H9 (cell line): ENCODE data around the gene NOL9. TPM values are rescaled to one million over a fixed set of nuclear protein-coding genes. Genes with fewer than 3 reads are reported as not detected.

ENCODE experiments used
- DNase-seq: peaks from one replicate; pipeline ENCODE4 v3.0.0-alpha.2; 2017
- H2AFZ ChIP-seq: one replicate; pipeline ENCODE4 v1.6.1; 2013; ENCODE audit warnings: mild to moderate bottlenecking, low read length, control low read depth, moderate library complexity
- H2AK5ac ChIP-seq: 2 replicates; pipeline ENCODE4 v1.6.1; 2013; ENCODE audit warnings: low read length, control low read depth, mixed read lengths; ENCODE audit not compliant: insufficient read length
- H2BK120ac ChIP-seq: one replicate; pipeline ENCODE4 v1.6.1; 2013; ENCODE audit warnings: low read depth, mild to moderate bottlenecking, low read length, control low read depth, inconsistent platforms; ENCODE audit not compliant: poor library complexity, severe bottlenecking
- H2BK12ac ChIP-seq: 2 replicates; pipeline ENCODE4 v1.6.1; 2013; ENCODE audit warnings: low read length, control low read depth, mixed read lengths, low read depth; ENCODE audit not compliant: insufficient read length
- H2BK15ac ChIP-seq: 2 replicates; pipeline ENCODE4 v1.6.1; 2013; ENCODE audit warnings: low read depth, low read length, control low read depth
- H2BK20ac ChIP-seq: one replicate; pipeline ENCODE4 v1.6.1; 2013; ENCODE audit warnings: low read depth, mild to moderate bottlenecking, low read length, control low read depth, inconsistent platforms; ENCODE audit not compliant: poor library complexity, severe bottlenecking
- H2BK5ac ChIP-seq: 2 replicates; pipeline ENCODE4 v1.6.1; 2013; ENCODE audit warnings: low read length, control low read depth, mixed read lengths; ENCODE audit not compliant: insufficient read length
- H3K14ac ChIP-seq: 2 replicates; pipeline ENCODE4 v1.6.1; 2013; ENCODE audit warnings: low read length, control low read depth; ENCODE audit not compliant: insufficient read depth
- H3K18ac ChIP-seq: 2 replicates; pipeline ENCODE4 v1.6.1; 2013; ENCODE audit warnings: low read depth, mild to moderate bottlenecking, mixed read lengths, low read length, control low read depth; ENCODE audit not compliant: insufficient read length
- H3K23ac ChIP-seq: 2 replicates; pipeline ENCODE4 v1.6.1; 2013; ENCODE audit warnings: low read length, control low read depth, mixed read lengths, low read depth; ENCODE audit not compliant: insufficient read length
- H3K23me2 ChIP-seq: 2 replicates; pipeline ENCODE4 v1.6.1; 2013; ENCODE audit warnings: low read depth, mild to moderate bottlenecking, mixed read lengths, low read length, control low read depth; ENCODE audit not compliant: insufficient read length, poor library complexity, severe bottlenecking
- H3K27ac ChIP-seq: 2 replicates; pipeline ENCODE4 v1.5.1; 2013; ENCODE audit warnings: low read length, control low read depth, mixed read lengths, low read depth; ENCODE audit not compliant: insufficient read length
- H3K27me3 ChIP-seq: 2 replicates; pipeline ENCODE4 v1.6.1; 2013; ENCODE audit warnings: low read length, control low read depth, inconsistent platforms; ENCODE audit not compliant: insufficient read depth
- H3K4ac ChIP-seq: 2 replicates; pipeline ENCODE4 v1.6.1; 2013; ENCODE audit warnings: low read depth, mild to moderate bottlenecking, control low read depth, inconsistent platforms, low read length, moderate library complexity
- H3K4me1 ChIP-seq: 2 replicates; pipeline ENCODE4 v1.6.1; 2013; ENCODE audit warnings: low read length, control low read depth, inconsistent platforms; ENCODE audit not compliant: insufficient read depth
- H3K4me2 ChIP-seq: 2 replicates; pipeline ENCODE4 v1.6.1; 2013; ENCODE audit warnings: low read length, control low read depth, mixed read lengths; ENCODE audit not compliant: insufficient read length, insufficient read depth
- H3K56ac ChIP-seq: 2 replicates; pipeline ENCODE4 v1.6.1; 2013; ENCODE audit warnings: low read depth, mild to moderate bottlenecking, mixed read lengths, low read length, control low read depth; ENCODE audit not compliant: insufficient read length
- H3K79me1 ChIP-seq: 2 replicates; pipeline ENCODE4 v1.6.1; 2013; ENCODE audit warnings: low read depth, mild to moderate bottlenecking, moderate library complexity, low read length, control low read depth, inconsistent platforms; ENCODE audit not compliant: insufficient read depth, poor library complexity, severe bottlenecking
- H3K79me2 ChIP-seq: 2 replicates; pipeline ENCODE4 v1.6.1; 2013; ENCODE audit warnings: low read length, control low read depth, inconsistent platforms; ENCODE audit not compliant: insufficient read depth
- H3K9ac ChIP-seq: 2 replicates; pipeline ENCODE4 v1.6.1; 2013; ENCODE audit warnings: low read length, control low read depth, mixed read lengths; ENCODE audit not compliant: insufficient read length; ENCODE audit errors: extremely low read depth
- H3K9me3 ChIP-seq: one replicate; pipeline ENCODE4 v1.6.1; 2013; ENCODE audit warnings: low read depth, low read length, inconsistent platforms; ENCODE audit not compliant: control insufficient read depth
- H3T11ph ChIP-seq: one replicate; pipeline ENCODE4 v1.6.1; 2013; ENCODE audit warnings: mild to moderate bottlenecking, low read length, control low read depth, inconsistent platforms
- H4K20me1 ChIP-seq: one replicate; pipeline ENCODE4 v1.6.1; 2013; ENCODE audit not compliant: control insufficient read depth, insufficient read length, insufficient read depth
- H4K5ac ChIP-seq: 2 replicates; pipeline ENCODE4 v1.6.1; 2013; ENCODE audit warnings: low read depth, mild to moderate bottlenecking, mixed read lengths, low read length, control low read depth; ENCODE audit not compliant: insufficient read length
- H4K8ac ChIP-seq: replicated peaks from 2 replicates; pipeline ENCODE4 v1.6.1; 2013; ENCODE audit warnings: low read length, control low read depth, mixed read lengths, low read depth; ENCODE audit not compliant: insufficient read length
- H4K91ac ChIP-seq: 2 replicates; pipeline ENCODE4 v1.6.1; 2013; ENCODE audit warnings: low read depth, mild to moderate bottlenecking, moderate library complexity, mixed read lengths, low read length, control low read depth; ENCODE audit not compliant: insufficient read length
- H3K27ac Mint-ChIP-seq, 3 experiments: 2 replicates in 2 of 3; 3 replicates in 1 of 3; pipeline ENCODE4 v1.8.0; 2020 to 2021; ENCODE audit warnings: mixed read lengths in 3 of 3, mild to moderate bottlenecking in 1 of 3, moderate library complexity in 1 of 3
- H3K27me3 Mint-ChIP-seq: 2 replicates; pipeline ENCODE4 v1.8.0; 2021; ENCODE audit warnings: low read depth, mild to moderate bottlenecking, moderate library complexity, mixed read lengths
- H3K36me3 Mint-ChIP-seq, 3 experiments: 2 replicates in 2 of 3; 3 replicates in 1 of 3; pipeline ENCODE4 v1.8.0; 2020 to 2021; ENCODE audit warnings: low read depth in 3 of 3, mixed read lengths in 3 of 3; ENCODE audit not compliant: insufficient read depth in 1 of 3
- H3K4me1 Mint-ChIP-seq, 2 experiments: 2 replicates each; pipeline ENCODE4 v1.8.0; 2020; ENCODE audit warnings: mixed read lengths in 2 of 2
- H3K4me3 Mint-ChIP-seq, 2 experiments: 2 replicates in 1 of 2; 3 replicates in 1 of 2; pipeline ENCODE4 v1.8.0; 2020 to 2021; ENCODE audit warnings: mild to moderate bottlenecking in 2 of 2, mixed read lengths in 2 of 2, moderate library complexity in 1 of 2
- H3K9me3 Mint-ChIP-seq, 2 experiments: 2 replicates in 1 of 2; 3 replicates in 1 of 2; pipeline ENCODE4 v1.8.0; 2020; ENCODE audit warnings: mild to moderate bottlenecking in 2 of 2, mixed read lengths in 2 of 2, moderate library complexity in 1 of 2
- WGBS: extraction: QIAGEN DNeasy Blood & Tissue Kit; methylation state at CpG from one replicate; pipeline ENCODE4 v1.1.7; 2013; ENCODE audit warnings: missing lambda C conversion rate, low lambda C conversion rate, mixed read lengths; ENCODE audit not compliant: insufficient read length; ENCODE audit errors: extremely low coverage; 5-methylcytosine and 5-hydroxymethylcytosine counted together
- total RNA-seq: library from RNA; stranded (reverse); gene quantifications from 2 replicates; pipeline ENCODE4 v1.2.1, GENCODE V29; 2021
- TF ChIP-seq, protein P1 (sequence below): fragments of 200-600 bp; sonication (generic); conservative IDR thresholded peaks from 3 replicates; pipeline ENCODE4 v1.8.0; 2021; ENCODE audit warnings: antibody characterized with exemption, mild to moderate bottlenecking

NOL9 gene
- total RNA-seq, 1 experiment from 2014 or later = 50.4 TPM

DNA sequence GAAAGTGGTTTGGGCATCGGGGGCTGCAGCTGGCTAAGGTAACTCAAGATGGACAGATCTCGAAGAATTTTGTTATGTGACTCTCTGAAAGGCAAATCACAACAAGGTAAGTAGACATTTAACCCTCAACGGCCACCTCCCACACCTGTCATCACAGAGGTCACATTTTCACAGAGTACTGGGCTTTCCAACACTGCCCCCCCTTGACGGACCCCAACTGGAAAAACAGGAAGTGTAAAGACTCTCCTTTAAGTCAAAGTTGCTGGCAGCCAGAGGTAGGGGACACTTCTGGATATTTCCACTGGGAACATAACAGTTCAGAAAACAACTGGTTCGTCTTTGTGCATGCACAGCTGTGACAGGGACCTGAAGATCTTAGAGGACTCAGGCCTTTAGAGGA, 22.3 kb downstream of the NOL9 start:
- H2BK15ac ChIP-seq = no peak overlapping the region
- Mint-ChIP-seq H3K27me3 (no peaks in the 10 kb centered on the region), H3K4me3 (no peak overlapping the region), H3K4me1 (no peaks in the 10 kb centered on the region), H3K9me3 (no peaks in the 10 kb centered on the region), H3K36me3 (peaks cover 32 to 69% (median 68%) of the 10 kb centered on the region in 3 experiments; a peak in 6 of 7 replicates), H3K27ac (no peak overlapping the region)
- no peak overlapping the region for H2BK12ac ChIP-seq
- H3K23me2 ChIP-seq = no peaks in the 10 kb centered on the region
- no peak overlapping the region for H3K4me2 ChIP-seq
- H2BK120ac ChIP-seq = no peak overlapping the region
- H4K91ac ChIP-seq = no peak overlapping the region
- H3K9ac ChIP-seq = no peak overlapping the region
- DNase-seq = no peak
- H4K20me1 ChIP-seq = no peaks in the 10 kb centered on the region
- H3K14ac ChIP-seq = no peak overlapping the region
- no peaks in the 10 kb centered on the region for H3K27me3 ChIP-seq
- no peak overlapping the region for H3K56ac ChIP-seq
- no peak overlapping the region for H3K23ac ChIP-seq
- no peak overlapping the region for H4K5ac ChIP-seq
- TF ChIP-seq, protein P1, sequence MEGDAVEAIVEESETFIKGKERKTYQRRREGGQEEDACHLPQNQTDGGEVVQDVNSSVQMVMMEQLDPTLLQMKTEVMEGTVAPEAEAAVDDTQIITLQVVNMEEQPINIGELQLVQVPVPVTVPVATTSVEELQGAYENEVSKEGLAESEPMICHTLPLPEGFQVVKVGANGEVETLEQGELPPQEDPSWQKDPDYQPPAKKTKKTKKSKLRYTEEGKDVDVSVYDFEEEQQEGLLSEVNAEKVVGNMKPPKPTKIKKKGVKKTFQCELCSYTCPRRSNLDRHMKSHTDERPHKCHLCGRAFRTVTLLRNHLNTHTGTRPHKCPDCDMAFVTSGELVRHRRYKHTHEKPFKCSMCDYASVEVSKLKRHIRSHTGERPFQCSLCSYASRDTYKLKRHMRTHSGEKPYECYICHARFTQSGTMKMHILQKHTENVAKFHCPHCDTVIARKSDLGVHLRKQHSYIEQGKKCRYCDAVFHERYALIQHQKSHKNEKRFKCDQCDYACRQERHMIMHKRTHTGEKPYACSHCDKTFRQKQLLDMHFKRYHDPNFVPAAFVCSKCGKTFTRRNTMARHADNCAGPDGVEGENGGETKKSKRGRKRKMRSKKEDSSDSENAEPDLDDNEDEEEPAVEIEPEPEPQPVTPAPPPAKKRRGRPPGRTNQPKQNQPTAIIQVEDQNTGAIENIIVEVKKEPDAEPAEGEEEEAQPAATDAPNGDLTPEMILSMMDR = no peak
- no peak overlapping the region for H2BK5ac ChIP-seq
- H2AK5ac ChIP-seq = no peak overlapping the region
- no peak overlapping the region for H3T11ph ChIP-seq
- no peak overlapping the region for H3K4ac ChIP-seq
- no peak overlapping the region for H2AFZ ChIP-seq
- H3K4me1 ChIP-seq = no peaks in the 10 kb centered on the region
- no peaks in the 10 kb centered on the region for H3K79me1 ChIP-seq
- H3K27ac ChIP-seq = no peak overlapping the region
- no CpG with 5 or more reads among the region's 5 CpGs for WGBS
- H4K8ac ChIP-seq = no peak overlapping the region
- no peaks in the 10 kb centered on the region for H3K9me3 ChIP-seq
- H2BK20ac ChIP-seq = no peak overlapping the region
- no peaks in the 10 kb centered on the region for H3K79me2 ChIP-seq
- no peak overlapping the region for H3K18ac ChIP-seq
